ENCODE data around the gene PBX1. TPM values are rescaled to one million over a fixed set of nuclear protein-coding genes. Genes with fewer than 3 reads are reported as not detected.

PBX1 gene
- total and polyA plus RNA-seq, 8 donors = 17.3 to 113 (median 91.9) TPM

DNA sequence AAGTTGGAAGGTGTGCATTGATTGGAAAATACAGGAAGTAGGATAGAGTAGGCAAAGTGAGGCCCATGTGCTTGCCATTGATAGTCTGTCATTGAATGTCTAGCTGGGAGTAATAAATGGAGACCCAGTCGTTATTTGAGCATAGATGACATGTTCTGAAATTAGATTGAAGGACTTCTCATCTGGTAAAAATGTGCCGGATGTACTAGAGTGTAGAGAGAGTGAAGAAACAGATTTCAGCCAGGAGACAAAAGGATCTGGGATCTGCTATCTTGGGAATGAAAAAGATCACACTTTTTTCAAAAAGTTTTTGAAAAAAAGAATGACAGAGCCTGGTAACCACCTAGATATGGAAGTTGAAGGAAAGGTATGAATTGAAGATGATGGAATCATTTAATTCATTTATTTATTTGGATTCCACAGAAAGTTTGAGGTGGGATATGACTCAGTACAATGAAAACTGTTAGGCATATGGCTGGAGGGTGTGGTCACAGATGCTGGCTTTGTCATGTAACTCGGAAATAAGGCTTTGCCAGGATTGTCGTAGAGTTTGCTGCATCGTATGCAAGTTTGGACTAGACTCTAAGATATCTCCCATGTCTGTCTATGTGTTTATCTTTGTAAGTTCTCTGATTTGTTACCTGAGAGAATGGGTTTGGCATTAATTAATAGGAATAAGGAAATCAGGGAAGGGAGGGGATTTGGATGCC lies 137.1 kb downstream of the PBX1 start:
- ATAC-seq (no peak), FAIRE-seq (no peak), DNase-seq (no peak)
- peaks cover 8 to 25% (median 19%) of the 10 kb centered on the region in 3 donors for H3K4me1 ChIP-seq
- intact Hi-C loops (cut with DNase I) = no loop called here
- no peaks in the 10 kb centered on the region for H3K36me3 ChIP-seq
- no peaks in the 10 kb centered on the region for H3K27me3 ChIP-seq
- H3K9me3 ChIP-seq = no peaks in the 10 kb centered on the region
- H3K27ac ChIP-seq = no peak overlapping the region
- H3K4me3 ChIP-seq = no peak overlapping the region
- 73 to 81% methylated on average over 5 of the region's 5 CpGs for WGBS, 2 donors
- TF ChIP-seq, protein P1, sequence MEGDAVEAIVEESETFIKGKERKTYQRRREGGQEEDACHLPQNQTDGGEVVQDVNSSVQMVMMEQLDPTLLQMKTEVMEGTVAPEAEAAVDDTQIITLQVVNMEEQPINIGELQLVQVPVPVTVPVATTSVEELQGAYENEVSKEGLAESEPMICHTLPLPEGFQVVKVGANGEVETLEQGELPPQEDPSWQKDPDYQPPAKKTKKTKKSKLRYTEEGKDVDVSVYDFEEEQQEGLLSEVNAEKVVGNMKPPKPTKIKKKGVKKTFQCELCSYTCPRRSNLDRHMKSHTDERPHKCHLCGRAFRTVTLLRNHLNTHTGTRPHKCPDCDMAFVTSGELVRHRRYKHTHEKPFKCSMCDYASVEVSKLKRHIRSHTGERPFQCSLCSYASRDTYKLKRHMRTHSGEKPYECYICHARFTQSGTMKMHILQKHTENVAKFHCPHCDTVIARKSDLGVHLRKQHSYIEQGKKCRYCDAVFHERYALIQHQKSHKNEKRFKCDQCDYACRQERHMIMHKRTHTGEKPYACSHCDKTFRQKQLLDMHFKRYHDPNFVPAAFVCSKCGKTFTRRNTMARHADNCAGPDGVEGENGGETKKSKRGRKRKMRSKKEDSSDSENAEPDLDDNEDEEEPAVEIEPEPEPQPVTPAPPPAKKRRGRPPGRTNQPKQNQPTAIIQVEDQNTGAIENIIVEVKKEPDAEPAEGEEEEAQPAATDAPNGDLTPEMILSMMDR (IDR thresholded peaks at IDR 0.05) = no peak

DNA sequence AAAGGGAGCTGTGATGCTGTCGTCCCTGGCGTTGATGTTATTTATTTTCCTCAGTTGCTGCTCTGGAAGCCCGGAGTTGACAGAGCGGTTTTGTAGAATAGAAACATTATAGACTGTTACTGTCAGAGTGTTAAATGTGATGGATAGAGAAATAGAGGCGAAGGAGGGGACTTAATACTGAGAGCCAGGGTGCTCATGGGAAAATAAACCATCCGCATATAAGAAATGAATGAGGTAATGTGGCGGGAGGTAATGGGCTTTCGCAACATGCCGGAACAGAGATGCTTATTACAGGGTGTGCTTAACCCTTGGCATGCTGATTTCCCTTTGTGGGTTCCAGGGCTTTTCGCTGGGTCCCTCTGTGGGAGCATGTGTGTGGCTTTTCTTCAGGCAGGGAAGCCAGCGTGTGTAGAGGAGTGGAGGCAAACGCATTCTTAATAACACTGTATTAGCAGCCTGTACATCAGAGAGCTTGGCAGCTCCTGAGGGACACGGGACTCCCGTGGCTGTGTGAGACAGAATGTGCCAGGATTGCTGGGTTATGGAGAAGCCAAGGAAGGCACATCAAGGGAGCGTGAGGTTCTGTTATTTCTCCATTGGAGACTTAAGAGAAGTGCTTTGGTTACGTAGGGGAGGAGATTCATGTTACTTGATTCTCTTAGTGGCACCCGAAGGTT lies 141.0 kb downstream of the PBX1 start:
- Histone ChIP-seq H3K4me3 (no peak overlapping the region), H3K36me3 (no peaks in the 10 kb centered on the region), H3K4me1 (peaks cover 28 to 39% (median 34%) of the 10 kb centered on the region in 3 donors), H3K9me3 (no peaks in the 10 kb centered on the region), H3K27me3 (no peaks in the 10 kb centered on the region), H3K27ac (peak overlapping the region in 1 of 4 donors; percentile 13)
- TF ChIP-seq, protein P1 (IDR thresholded peaks at IDR 0.05) = no peak
- intact Hi-C loops (cut with DNase I) = no loop called here
- FAIRE-seq (no peak), DNase-seq (no peak), ATAC-seq (peak; percentile 19 to 36 (median 30))
- WGBS, 2 donors = 58 to 68% methylated on average over 17 of the region's 17 CpGs

DNA sequence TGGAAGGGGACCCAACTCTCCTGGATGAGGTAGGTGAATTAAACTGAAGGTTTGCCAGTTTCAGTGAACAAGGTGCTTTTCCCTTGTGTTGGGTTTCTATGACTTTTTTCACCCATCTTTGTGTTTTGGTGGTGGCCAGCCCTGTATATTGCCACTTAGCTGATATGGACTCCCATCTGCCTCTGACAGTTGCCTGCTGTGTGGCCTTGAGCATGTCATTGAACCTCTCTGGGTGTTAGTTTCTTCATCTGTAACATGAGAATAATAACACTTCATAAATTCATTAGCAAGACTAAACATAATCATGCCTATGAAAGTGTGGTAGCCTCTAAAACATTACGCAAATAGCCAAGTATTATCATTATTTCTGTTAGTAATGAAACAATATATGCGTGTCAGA lies 141.7 kb downstream of the PBX1 start:
- intact Hi-C loops (cut with DNase I) = no loop called here
- WGBS, 2 donors = 63 to 73% methylated on average over 2 of the region's 2 CpGs
- Histone ChIP-seq H3K4me1 (peaks cover 28 to 45% (median 40%) of the 10 kb centered on the region in 3 donors), H3K9me3 (no peaks in the 10 kb centered on the region), H3K27me3 (no peaks in the 10 kb centered on the region), H3K27ac (peak overlapping the region in 1 of 4 donors; percentile 13), H3K36me3 (no peaks in the 10 kb centered on the region), H3K4me3 (no peak overlapping the region)
- no peak for DNase-seq
- TF ChIP-seq, protein P1 (IDR thresholded peaks at IDR 0.05) = no peak
- FAIRE-seq = no peak
- ATAC-seq = no peak

DNA sequence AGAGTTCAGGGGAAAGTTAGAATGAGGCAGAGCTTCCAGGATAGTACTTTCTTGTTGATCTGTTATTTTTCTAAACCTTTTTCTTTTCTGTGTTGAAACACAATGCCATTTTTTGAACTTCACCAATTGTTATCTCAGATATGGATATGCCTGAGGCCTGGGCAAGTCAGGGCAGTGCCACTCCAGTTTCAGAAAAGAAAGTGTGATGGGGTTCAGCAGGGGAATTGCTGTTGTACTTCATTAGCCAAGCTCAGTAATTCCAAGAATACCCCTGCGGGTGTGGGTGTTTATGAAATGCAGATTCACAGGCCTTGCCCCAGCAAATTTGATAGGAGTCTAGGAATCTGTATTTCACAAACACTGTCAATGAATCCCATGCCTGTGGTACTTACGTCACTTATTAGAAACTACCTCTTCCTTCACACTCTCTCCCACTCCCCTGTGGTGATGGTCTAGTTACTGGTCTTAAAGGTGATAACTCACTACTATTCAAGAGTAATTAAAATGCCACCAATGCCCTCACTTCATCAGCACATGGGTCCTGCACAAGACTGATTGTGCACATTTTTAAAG lies 142.3 kb downstream of the PBX1 start:
- H3K9me3 ChIP-seq = no peaks in the 10 kb centered on the region
- WGBS, 2 donors = 82 to 85% methylated on average over 2 of the region's 2 CpGs
- peaks cover 31 to 46% (median 40%) of the 10 kb centered on the region in 3 donors for H3K4me1 ChIP-seq
- TF ChIP-seq, protein P1 (IDR thresholded peaks at IDR 0.05) = no peak
- H3K4me3 ChIP-seq = no peak overlapping the region
- no peak for ATAC-seq
- H3K36me3 ChIP-seq = no peaks in the 10 kb centered on the region
- no peak for FAIRE-seq
- H3K27me3 ChIP-seq = no peaks in the 10 kb centered on the region
- intact Hi-C loops (cut with DNase I) = no loop called here
- no peak for DNase-seq
- no peak overlapping the region for H3K27ac ChIP-seq
